PC-3 (cell line): ENCODE measurements around the gene PGAM1. TPM values are rescaled to one million over a fixed set of nuclear protein-coding genes. Genes with fewer than 3 reads are reported as not detected.
A peak's percentile ranks its signal among the peaks of the same experiment; 100 is the strongest.

Experiments used
- ATAC-seq: fragments of 200-7000 bp; cut with Tn5 transposase; 2 replicates; pipeline ENCODE4 v1.9.1; 2020; ENCODE audit warnings: mild to moderate bottlenecking, moderate library complexity
- BruUV-seq: library from RNA; stranded (reverse); fragments of 400-500 nt; replicated peaks from 2 replicates; lab custom pipeline; 2021; lab: Mats Ljungman, UMichigan
- CTCF ChIA-PET: fragments of 300-600 bp; sonication (Branson Sonifier 250); formaldehyde crosslinking; loops from one replicate; lab custom pipeline; 2022; ENCODE audit warnings: antibody characterized with exemption; lab: Charles Lee
- POLR2A ChIA-PET: fragments of 300-600 bp; sonication (Branson Sonifier 250); formaldehyde crosslinking; loops from one replicate; lab custom pipeline; 2022; ENCODE audit warnings: antibody characterized with exemption; ENCODE audit not compliant: unreplicated experiment; lab: Charles Lee
- DNase-seq: peaks from one replicate; pipeline ENCODE4 v3.0.0-alpha.2; 2015
- H2AFZ ChIP-seq: fragments of 300-600 bp; sonication (generic); 2 replicates; pipeline ENCODE4 v1.6.0; 2016; ENCODE audit warnings: antibody characterized with exemption, low read length
- H3F3A ChIP-seq: fragments of 300-600 bp; sonication (generic); one replicate; pipeline ENCODE4 v1.6.0; 2017; ENCODE audit warnings: antibody characterized with exemption, low read length, control low read depth, mild to moderate bottlenecking; ENCODE audit not compliant: unreplicated experiment
- H3K27ac ChIP-seq: fragments of 300-600 bp; sonication (generic); 2 replicates; pipeline ENCODE4 v1.5.1; 2016; ENCODE audit warnings: mild to moderate bottlenecking, low read length
- H3K27me3 ChIP-seq: fragments of 300-600 bp; sonication (generic); 2 replicates; pipeline ENCODE4 v1.6.1; 2016; ENCODE audit warnings: low read length, mixed read lengths
- H3K36me3 ChIP-seq: fragments of 300-600 bp; sonication (generic); 2 replicates; pipeline ENCODE4 v1.6.1; 2016; ENCODE audit warnings: low read depth, mixed run types, low read length, mixed read lengths
- H3K4me1 ChIP-seq: fragments of 300-600 bp; sonication (generic); 2 replicates; pipeline ENCODE4 v1.5.1; 2016; ENCODE audit warnings: low read length; ENCODE audit not compliant: insufficient read depth
- H3K4me2 ChIP-seq: fragments of 300-600 bp; sonication (generic); 2 replicates; pipeline ENCODE4 v1.6.0; 2016; ENCODE audit warnings: low read length
- H3K4me3 ChIP-seq: fragments of 300-600 bp; sonication (generic); 2 replicates; pipeline ENCODE4 v1.5.1; 2016; ENCODE audit warnings: mild to moderate bottlenecking, low read length, mixed read lengths
- H3K79me2 ChIP-seq: fragments of 300-600 bp; sonication (generic); 2 replicates; pipeline ENCODE4 v1.6.1; 2017; ENCODE audit warnings: low read length, mixed read lengths
- H3K9ac ChIP-seq: fragments of 300-600 bp; sonication (generic); 2 replicates; pipeline ENCODE4 v1.6.0; 2016; ENCODE audit warnings: mild to moderate bottlenecking, low read length
- H3K9me2 ChIP-seq: fragments of 300-600 bp; sonication (generic); replicated peaks from 2 replicates; pipeline ENCODE4 v1.6.1; 2016; ENCODE audit warnings: mixed run types, low read length, mixed read lengths
- H3K9me3 ChIP-seq: fragments of 300-600 bp; sonication (generic); 2 replicates; pipeline ENCODE4 v1.6.1; 2016; ENCODE audit warnings: low read length, mixed read lengths
- H4K20me1 ChIP-seq: fragments of 300-600 bp; sonication (generic); 2 replicates; pipeline ENCODE4 v1.6.1; 2016; ENCODE audit warnings: low read length, mixed read lengths
- CTCF ChIP-seq: fragments of 300-600 bp; sonication (generic); conservative IDR thresholded peaks from 2 replicates; pipeline ENCODE4 v1.5.1; 2017; ENCODE audit warnings: antibody characterized with exemption, low read depth, mild to moderate bottlenecking, low read length
- EZH2 ChIP-seq: fragments of 300-600 bp; sonication (generic); IDR thresholded peaks from one replicate; pipeline ENCODE4 v1.6.1; 2017; ENCODE audit warnings: antibody characterized with exemption, mild to moderate bottlenecking, low read length; ENCODE audit not compliant: unreplicated experiment
- EZH2phosphoT487 ChIP-seq: fragments of 300-600 bp; sonication (generic); IDR thresholded peaks from 2 replicates; pipeline ENCODE4 v1.6.1; 2018; ENCODE audit warnings: mild to moderate bottlenecking, antibody characterized with exemption, low read length, borderline replicate concordance
- intact Hi-C: fragments of 100-400 bp; cut with micrococcal nuclease; formaldehyde crosslinking; loops from 2 replicates; pipeline ENCODE4 v1.9.0; 2023
- total RNA-seq: library from RNA; depleted of rRNA; stranded (reverse); fragments of >200 nt; gene quantifications from 2 replicates; pipeline ENCODE4 v1.2.3, GENCODE V29; 2014

The PGAM1 gene
- total RNA-seq, 1 experiment from 2014 or later = 661 TPM

- H3K27ac ChIP-seq = peak overlapping the region; percentile 33
- H4K20me1 ChIP-seq = peaks cover 25% of the 10 kb centered on the region
- peak; percentile 17 for DNase-seq
- no peaks in the 10 kb centered on the region for H3K9me2 ChIP-seq
- no peak for TF ChIP-seq EZH2
- TF ChIP-seq EZH2phosphoT487 = no peak
- no peak for TF ChIP-seq CTCF
- TSS peak; percentile 19 for BruUV-seq
- peaks cover 58% of the 10 kb centered on the region for H3K79me2 ChIP-seq
- POLR2A ChIA-PET = interaction anchor here (0.5 kb wide), 1 partner anchor 89 kb away, joined by 3 read pairs; no protein-coding TSS in a partner anchor
- peaks cover 38% of the 10 kb centered on the region for H3K36me3 ChIP-seq
- CTCF ChIA-PET = interaction anchor here (0.6 to 1.2 kb wide), 2 partner anchors 27 to 157 kb away, joined by 3 to 10 read pairs; no protein-coding TSS in a partner anchor
- no peaks in the 10 kb centered on the region for H3K9me3 ChIP-seq
- peak overlapping the region; percentile 96 for H3K4me3 ChIP-seq
- no peaks in the 10 kb centered on the region for H3K27me3 ChIP-seq
- H3K4me2 ChIP-seq = peak overlapping the region; percentile 80
- ATAC-seq = no peak
- intact Hi-C loops = loop anchor here (2.0 kb wide), 1 partner anchor 20 kb away; no protein-coding TSS in a partner anchor
- peaks cover 15% of the 10 kb centered on the region for H3K4me1 ChIP-seq
- no peak overlapping the region for H2AFZ ChIP-seq
- H3F3A ChIP-seq = no peaks in the 10 kb centered on the region
- peak overlapping the region; percentile 95 for H3K9ac ChIP-seq
Observed at GRCh38 chr10:97426776-97427570, 982 bp downstream of the PGAM1 start.

- no TSS peak for BruUV-seq
- Histone ChIP-seq H3K27ac (no peak overlapping the region), H3K4me2 (peak overlapping the region; percentile 80), H4K20me1 (peaks cover 25% of the 10 kb centered on the region), H3K9me2 (no peaks in the 10 kb centered on the region), H3K36me3 (peaks cover 40% of the 10 kb centered on the region), H3K4me1 (peaks cover 15% of the 10 kb centered on the region), H3K9ac (peak overlapping the region; percentile 95), H3K27me3 (no peaks in the 10 kb centered on the region), H3F3A (no peaks in the 10 kb centered on the region), H3K79me2 (peaks cover 58% of the 10 kb centered on the region), H2AFZ (no peak overlapping the region), H3K4me3 (peak overlapping the region; percentile 96), H3K9me3 (no peaks in the 10 kb centered on the region)
- intact Hi-C loops = loop anchor here (2.0 kb wide), 1 partner anchor 21 kb away; no protein-coding TSS in a partner anchor
- ChIA-PET CTCF (interaction anchor here (0.6 to 1.2 kb wide), 3 partner anchors 14 to 156 kb away, joined by 3 to 10 read pairs (median 5); no protein-coding TSS in a partner anchor), POLR2A (interaction anchor here (0.5 kb wide), 1 partner anchor 90 kb away, joined by 3 read pairs; no protein-coding TSS in a partner anchor)
- DNase-seq (no peak), ATAC-seq (peak; percentile 18)
- TF ChIP-seq EZH2phosphoT487 = no peak
- no peak for TF ChIP-seq EZH2
- no peak for TF ChIP-seq CTCF
Observed at GRCh38 chr10:97427571-97428179, 1.7 kb downstream of the PGAM1 start.
